GM18907 (cell line): Measurements from ENCODE around the gene SLIT3.

Experiments used
- ATAC-seq: cut with Tn5 transposase; IDR thresholded peaks from one replicate; pipeline ENCODE4 v1.9.1; 2021; ENCODE audit warnings: mild to moderate bottlenecking, moderate library complexity; ENCODE audit not compliant: unreplicated experiment

SLIT3 gene

DNA sequence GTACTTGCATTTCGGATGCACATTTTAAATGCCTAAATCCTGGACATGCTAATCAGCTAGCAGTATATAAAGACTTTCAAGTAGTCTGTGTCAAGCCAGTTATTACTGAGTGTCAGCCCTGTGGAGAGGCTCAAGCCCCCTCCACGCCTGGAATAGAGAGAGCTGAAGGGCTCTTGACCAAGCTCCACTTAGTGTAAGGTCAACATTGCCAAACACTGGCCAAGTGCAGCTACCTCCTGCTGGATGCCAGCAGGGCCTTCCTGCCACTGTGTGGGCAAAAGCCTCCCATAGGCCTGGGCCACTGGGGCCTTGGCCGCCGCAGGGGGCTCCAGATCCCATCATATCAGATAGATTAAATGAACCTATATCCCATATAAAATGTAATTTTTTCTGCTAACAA lies 482.4 kb downstream of the SLIT3 start:
- no peak for ATAC-seq

DNA sequence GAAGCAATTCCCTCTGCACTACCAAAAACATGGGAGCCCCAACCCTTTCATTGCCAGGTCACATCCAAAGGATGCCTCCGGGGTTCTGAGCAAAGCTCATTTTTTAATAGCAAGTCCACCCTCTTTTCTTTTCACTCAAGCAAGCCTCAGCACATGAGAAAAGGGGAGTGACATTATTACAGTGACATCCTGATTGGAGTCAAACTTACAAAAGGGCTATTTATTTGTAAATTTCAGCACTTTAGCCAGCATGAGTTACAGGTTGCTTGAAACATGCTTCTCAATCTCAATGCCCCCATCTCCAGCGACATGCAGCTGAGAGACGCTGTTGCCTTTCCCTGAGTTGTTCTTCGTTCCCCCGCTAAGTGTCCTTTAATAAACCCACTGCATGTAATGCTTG lies 483.3 kb downstream of the SLIT3 start:
- no peak for ATAC-seq

DNA sequence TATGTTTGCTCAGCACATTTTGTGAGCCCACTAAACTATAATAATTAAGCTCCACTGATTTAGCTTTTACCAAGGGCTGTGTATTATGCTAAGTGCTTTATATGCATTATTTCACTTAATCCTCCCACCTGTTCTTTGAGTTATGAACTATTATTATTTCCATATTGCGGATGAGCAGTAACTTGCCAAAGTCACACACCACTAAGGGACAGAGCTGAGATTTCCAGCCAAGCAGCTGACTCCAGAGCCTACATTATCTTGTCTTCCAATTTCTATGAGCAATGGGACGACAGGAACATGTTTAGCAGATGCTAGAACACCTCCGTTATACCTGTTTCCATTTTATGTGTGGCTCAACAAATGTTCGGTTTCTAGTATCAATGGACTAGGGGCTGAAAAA lies 484.3 kb downstream of the SLIT3 start:
- ATAC-seq: no peak

DNA sequence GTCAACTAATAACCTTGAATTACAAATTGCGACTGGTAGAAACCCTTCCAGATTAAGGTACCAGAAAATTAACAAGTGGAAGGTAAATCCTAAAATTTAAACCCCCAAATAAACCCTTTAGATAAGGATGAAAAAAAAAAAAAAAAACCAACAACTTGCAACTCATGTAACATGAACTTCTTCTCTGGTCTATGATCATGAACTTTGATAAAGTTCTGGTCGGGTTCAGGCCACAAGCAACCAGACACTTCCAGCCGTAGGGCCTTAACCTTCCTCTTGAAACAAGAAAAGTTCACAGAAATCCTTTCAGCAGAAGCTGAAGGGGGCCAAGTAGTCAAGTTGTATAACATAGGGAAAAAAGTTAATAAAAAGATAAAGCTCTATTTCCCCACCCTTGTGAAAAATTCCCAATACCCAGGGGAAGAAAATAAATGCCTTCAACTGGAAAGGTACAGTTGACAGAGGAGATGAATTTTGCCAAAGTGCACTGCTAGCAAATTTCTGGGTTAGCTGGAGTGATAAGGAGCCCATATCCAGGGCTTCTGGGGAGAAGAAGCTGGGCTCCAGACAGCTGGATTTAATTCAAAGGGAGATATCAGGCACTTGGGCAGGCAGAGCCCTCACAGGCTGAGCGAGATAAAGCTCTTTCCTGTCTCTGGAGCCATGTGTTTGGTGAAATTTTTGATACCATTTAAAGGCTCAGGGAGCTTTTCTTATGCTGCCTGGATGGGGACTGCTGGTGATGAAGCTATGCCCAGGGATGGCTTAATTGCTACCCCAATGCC lies 487.6 kb downstream of the SLIT3 start:
- ATAC-seq: no peak

DNA sequence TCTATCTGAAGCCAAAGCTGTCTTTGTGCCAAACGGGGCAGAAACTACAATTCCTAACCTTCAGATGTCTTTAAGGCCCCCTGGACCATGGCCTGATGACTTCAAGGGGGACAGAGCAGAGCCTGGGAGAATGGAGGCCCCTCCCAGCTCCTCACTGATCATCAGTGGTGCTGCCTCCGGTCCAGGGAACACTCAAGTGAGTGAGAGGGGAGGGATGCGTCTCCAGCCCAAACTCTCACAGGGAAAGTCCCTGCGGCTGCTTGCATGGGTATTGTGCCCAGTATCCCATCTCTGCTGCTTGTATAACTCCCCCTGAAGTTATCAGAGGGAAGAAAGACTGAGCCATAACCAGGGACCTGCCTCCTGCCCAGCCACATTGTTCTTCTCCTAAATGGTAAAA lies 490.3 kb downstream of the SLIT3 start:
- no peak for ATAC-seq

DNA sequence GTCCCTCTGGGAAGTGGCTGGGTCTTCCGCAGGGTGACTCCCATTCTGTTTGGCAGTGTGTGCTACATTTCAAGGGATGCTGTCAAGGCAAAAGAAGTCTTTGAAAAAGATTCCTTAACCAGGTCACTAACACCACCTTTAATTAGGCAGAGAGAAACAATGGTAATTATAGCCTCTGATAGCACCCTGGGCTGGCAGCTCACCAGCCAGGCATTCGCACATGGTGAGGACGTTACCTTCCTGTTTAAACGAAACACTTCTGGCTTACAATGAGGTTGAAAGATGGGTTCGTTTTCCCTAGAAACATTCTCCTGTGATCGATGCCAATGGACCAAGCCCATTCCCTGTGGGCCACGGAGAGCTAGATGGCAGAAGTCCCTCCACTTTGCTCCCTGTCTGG lies 491.7 kb downstream of the SLIT3 start:
- ATAC-seq: no peak

DNA sequence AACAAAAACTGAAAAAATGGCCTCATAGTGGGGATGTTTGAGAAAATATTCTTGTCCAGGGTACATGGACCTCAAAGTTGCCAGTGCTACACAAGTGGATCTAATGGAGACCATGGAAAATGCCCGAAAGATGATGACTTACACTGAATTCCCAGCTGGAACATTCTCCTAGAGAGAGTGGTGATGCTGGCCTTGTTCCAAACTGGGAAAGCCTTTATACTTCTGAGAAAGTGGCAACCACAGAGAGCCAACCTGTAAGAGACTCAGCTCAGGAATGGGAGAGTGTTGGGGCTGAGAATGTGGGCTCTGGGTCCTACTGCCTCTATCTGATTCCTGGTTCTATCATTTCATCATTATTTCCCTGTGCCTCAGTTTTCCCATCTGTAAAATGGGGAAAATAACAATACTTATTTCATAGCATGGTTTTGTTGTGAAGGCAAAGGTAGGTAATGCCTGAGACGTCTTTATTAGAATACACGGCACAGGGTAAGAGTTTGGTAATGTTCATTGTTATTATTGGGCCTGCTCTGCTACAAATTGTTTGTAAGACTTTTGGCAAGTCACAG lies 492.8 kb downstream of the SLIT3 start:
- no peak for ATAC-seq

DNA sequence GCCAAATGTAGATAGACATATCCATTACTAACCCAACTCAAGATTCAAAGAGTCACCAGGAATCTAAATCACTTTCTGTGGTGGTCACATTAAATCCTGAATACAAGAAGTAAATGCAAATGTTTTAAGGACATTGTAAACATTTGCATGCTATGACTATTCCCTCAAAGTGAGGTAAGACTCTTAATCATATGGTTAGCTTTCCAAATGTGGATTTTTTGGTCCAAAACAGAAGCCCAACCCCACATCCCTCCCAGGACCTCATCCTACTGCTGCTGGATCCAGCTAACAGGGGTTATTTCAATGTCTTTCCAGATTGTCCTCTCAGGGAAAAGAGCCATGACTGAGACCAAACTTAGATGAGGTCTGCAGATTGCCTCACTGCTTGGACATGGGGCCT lies 493.7 kb downstream of the SLIT3 start:
- no peak for ATAC-seq

DNA sequence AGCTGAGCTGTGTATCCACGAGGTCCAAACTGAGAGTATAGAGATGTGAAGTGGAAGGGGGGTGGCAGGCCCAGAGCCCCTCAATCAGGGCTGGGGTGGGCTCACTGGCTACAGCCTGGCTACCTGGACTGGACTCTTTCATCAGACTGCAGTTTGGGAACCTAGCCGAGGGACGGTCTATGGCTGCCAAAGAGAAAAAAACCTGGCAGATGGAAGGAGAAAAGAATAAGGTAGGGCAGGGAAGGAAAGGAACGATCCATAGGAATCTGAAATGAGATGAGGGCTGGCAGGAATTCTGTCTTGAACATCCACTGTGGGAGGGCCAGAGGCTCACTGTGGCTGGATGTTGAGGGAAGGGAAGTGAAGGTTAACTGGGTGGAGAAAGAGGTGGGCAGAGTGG lies 497.4 kb downstream of the SLIT3 start:
- ATAC-seq: no peak

DNA sequence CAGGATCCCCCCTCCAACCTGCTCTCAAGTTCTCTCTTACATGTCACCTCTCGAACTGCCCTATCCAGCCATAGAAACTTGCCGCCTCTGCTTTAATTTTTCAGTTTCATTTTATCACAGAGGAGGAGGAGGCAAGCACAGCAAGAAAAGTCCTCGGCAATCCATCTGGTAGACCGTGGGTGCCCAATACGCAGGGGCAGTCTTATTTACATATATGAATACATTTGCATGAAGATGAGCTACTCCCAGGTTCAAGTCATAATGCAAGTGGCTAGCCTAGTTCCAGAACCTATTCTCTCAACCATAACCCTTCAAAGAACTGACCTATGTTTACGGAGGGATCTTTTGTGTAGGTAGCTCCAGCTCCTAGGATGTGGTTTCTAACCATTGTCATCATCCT lies 498.6 kb downstream of the SLIT3 start:
- ATAC-seq: no peak

DNA sequence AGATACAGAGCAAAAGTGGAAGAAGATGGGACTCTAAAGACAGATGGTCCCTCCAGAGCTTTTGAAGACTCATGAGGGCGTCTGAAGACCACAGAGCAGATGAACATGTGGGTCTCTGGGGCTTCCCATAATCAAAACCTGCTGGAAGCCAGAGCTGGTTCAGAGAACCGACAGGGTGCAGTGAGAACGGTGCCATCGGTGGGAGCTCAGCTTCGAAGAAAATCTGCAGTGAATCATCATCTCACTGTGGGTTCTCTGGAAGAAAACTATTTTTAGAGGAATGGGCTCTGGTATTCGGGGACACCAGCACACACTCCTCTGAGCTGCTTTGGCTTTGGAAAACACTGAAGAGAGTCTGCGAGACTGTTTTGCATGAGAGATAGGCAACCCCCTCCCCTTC lies 499.4 kb downstream of the SLIT3 start:
- ATAC-seq: no peak

DNA sequence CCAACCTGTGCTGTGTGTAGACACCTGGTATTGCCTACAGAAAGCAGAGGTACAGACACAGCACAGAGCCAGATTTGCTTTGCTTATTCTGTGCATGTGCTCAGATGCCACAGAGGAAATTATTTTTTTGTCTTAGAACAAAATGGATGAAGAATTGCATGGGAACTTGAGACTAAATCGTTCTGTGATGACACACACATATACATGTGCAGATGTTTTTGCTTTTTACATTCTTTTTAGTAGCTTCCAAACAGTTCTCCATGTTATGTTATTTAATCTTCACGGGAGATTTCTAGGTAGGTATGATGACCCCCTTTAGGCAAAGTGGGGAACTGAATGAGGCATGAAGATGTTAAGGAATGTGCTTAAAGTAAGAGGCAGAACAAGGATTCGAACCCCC lies 500.2 kb downstream of the SLIT3 start:
- ATAC-seq: no peak

DNA sequence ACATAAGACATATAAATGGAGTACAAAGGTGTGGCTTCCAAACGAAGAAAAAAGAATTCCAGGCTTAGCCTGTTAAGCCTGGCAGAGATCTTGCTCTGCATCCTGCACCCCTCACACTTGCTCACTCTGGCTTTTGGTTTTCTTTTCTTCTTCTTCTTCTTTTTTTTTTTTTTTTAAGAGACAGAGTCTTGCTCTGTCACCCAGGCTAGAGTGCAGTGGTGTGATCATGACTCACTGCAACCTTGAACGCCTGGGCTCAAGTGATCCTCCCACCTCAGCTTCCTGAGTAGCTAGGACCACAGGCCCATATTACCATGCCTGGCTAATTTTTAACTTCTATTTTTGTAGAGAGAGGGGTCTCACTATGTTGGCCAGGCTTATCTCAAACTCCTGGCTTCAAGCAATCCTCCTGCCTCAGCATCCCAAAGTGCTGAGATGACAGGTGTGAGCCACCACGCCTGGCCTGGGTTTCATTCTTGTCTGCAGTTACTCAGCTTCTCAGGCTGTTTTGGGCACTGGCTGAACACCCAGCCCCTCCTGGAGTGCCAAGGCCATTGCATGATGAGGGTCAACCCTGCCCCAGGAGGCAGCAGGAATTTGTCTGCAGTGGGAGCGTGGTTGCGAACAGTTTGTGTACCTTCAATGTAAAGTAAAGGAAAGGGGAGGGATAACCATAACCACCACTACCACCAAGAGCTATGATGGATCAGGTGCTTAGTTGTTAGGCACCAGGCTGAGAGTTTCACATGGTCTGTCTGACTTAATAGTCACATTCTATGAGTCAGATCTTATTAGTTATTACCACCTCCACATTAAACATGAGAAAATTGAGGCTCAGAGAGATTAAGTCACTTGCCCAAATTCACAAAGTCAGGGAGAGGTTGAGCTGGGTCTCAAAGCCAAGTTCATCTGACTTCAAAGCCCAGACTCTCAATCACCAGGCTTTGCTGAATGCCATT lies 502.6 kb downstream of the SLIT3 start:
- no peak for ATAC-seq

DNA sequence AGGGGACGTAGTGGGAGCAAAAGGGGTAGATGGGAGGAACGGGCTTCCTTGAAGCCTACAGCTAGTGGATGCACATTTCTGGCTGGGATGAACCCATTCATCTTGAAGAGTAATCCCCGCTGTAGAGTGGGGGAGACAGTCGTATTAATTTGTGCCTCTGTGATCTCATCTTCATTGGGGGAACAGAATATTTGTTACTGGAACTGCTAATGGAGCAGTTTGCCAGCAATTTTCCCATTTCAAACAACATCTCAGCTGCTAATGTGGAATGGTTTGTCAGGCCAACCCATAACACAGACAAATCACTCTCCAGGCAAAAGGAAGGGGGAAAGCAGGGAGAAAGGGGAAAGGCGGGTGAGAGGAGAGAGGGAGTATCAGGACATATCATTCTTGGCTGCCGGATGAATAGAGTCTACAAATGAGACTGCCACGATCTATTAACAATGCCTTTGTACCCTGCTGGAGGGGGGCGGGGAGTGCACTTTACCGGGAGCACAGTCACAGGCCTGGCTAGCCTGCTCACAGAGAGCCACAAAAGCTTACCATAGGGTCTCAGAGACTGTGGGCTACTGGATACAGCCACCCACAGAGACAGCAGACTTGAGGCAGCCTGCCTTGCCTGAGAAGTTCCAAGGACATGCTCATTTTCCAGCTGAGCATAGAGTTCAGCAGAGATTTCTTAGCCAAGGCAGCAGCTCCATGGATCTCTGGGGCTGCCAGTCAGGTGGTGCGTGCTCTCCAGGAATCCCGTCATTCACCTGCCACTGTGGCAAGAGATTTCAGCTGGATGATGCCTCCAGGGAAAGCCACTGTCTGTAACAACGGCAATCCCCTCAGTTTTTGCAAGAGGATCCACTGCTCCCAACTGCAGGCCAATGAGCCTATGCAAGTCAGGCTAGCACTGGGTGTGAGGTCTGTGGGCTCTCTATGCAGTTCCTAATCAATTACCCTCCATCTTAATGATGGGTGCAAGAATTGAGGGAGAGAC lies 504.1 kb downstream of the SLIT3 start:
- ATAC-seq: no peak

DNA sequence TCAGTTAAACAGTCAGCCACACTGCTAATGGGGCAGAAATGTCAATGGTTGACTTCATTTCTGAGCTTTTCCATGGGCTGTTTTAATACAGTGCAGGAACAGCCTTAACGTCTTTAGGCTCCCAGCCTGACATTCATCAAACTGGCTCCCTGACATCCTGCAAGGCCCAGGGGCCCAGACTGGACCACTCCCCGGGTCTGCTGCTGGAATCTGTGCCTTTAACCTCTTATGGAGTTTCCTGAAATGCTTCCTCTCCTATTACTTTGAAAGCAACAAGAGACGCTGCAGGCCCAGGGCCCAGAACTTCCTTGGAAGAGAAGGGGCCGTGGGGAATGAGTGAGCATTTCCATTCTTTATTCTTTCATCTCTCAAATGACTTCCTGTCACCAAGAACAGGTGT lies 504.9 kb downstream of the SLIT3 start:
- no peak for ATAC-seq

DNA sequence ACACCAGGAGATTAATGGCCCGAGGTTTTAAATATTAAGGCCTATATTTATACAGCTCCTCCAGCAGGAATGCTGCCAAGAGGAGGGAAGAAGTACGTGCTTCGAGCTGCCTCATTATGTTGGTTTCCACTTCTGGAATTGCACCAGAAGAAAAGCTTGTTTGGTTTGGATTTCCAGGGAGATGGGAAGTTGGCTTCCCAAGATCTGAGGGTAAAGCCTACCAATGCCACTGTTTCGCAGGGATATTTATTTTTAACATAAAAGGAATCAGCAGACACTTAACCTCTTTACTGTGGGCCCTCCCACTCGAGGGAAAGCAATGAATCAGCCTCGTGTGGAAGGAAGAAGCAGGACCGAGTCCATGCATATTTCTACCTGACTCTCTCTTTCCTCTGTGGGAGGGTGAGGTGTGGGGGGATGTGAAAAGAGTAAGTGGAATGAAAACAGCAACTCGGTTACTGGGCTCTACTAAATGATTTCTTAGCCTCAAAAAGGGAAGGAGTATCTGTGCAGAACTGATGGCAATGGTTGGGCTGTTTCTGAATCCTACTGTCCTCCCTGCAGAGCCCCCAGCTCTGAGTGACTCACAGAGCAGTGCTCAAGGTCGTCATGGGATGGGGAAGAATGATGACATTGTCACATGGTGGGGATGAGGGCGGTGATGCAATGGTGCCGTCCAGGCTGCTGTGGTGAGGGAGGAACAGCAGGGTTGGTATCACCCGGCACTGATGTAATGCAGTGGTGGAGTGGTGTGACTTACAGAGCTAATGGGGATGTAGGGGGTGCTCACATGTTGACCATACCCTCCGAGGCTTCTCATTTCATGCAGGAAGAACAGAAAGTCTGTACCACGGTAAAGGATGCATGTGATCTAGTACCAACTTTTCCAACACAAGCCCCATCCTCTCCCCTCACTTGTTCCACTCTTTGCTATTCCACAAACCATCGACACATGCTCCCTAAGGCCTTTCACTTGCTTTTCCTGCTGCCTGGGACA lies 506.8 kb downstream of the SLIT3 start:
- ATAC-seq: no peak

DNA sequence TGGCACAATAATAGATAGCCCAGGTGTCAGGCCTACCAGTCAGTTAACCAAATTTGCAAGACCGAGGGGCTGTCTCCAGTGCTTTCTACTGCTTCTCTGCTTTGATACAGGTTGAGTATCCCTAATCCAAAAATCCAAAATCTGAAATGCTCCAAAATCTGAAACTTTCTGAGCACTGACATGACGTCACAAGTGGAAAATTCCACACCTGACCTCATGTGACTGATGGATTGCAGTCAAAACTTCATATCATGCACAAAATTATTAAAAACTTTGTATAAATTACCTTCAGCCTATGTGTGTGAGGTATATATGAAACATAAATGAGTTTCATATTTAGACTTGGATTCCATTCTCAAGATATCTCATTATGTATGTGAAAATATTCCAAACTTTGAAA lies 508.3 kb downstream of the SLIT3 start:
- ATAC-seq: no peak

DNA sequence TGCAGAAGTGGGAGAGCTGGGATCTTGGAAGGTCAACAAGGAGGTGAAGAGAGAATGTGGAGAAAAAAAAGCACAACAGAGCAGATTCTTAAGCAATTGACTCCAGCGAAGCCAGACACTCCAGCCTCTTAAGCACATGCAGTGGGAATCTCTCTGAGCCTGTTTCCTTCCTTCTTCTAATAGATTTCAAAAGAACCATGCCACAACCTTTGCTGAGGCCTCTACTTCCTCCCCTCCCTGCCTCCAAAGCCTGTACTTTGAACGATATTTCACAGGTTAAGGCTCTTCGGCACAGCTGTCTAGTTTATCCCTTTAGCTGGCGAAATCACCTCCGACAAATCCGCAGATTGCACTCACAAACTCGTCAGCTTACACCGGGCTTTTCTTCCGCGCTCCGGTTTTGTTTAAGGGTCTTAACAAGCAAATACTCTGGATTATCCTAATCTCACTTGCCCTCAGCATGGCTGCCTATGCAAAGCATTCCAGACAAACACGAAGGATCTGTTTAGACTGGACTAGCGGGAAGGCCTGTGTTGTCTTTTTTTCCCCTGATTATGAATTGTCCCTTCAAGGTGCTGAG lies 510.2 kb downstream of the SLIT3 start:
- ATAC-seq: no peak

DNA sequence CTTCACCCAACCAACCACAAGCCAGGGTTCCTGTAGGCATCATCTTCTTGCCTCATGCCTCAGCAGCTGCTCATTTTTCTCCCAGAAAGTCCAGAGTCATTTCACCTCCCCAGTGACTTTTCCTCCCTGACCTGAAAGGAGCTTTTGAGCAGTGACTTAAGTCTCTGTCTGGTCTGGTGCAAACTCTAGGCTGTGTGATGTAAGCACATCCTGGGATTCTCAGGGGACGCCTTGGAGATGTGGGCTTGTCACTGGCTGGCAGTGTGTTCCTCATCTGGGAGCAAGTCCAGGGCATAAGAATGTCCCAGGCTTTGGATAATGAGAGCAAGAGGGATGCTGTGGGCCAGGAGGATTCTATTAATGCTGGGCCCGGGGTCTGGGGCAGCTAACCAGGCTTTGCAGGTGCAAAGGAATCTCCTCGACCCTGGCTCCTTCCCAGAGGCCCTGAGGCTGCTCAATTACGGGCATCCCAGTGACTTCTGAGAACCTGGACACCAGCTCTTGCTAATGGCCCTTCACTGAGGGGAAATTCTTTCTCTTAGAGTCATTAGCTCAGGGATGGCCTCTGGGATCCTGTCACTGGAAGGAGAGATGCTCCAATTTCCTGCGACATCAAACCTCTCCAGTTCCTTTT lies 510.8 kb downstream of the SLIT3 start:
- ATAC-seq: no peak
